Activated CD4-positive, alpha-beta T cell treated with anti-CD3 and anti-CD28 coated beads, Interleukin-2, amount 50 U/mL, for 4 hours (primary cell): ENCODE data around the gene LRFN2.

Source experiments
- DNase-seq, 2 experiments: peaks; one replicate each; pipeline ENCODE4 v3.0.0-alpha.2; 2020

Gene LRFN2

DNA sequence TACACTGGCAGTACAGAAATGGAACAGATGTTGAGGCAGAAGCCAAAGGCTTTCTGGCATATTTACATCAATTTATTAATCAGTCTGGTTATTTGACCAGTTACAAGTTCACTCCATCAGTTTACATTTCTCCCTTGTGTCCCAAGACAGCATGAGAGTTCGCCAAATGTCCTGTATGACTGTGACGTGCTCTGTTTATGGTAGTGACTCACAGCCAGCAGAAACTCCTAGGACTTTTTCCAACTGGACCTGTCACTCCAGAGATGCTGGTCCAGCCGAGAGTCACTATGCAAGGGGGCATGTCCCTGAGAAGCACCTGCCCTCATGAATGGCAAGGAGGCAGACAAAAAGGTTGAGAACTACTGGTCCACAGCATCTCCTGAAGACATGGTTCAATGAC, 160.0 kb downstream of the LRFN2 start:
- no peak for DNase-seq

DNA sequence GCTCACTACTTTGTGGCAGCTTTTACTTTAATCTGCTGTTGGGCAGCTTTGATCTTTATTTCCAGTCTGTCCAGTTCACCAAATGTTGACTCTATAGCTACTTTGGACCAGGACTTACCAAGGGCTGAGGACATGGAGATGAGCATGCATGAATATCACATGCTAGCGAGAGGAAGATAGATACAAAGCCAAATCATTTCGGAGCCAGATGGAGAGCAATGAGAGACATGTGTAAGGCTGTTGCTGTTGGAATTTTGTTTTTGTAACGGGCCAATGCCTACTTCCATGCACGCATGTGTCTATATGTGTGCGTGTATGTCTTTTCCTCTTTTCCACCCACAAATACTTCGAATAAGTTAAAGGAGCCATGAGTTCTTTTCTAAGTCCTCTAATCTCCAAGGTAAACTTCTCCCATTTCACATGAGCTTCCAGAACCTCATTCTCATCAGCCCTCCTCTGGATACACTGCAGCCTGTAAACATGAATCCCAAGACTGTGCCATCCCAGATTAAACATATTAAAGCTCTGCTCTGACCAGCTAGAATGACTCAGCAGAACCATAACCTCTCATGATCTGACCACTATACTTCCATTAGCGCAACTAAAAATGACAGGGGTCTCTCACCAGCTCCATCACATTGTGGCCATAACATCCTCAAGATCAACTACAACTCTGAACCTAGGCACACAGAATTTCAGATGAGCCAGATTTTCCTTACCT, 160.7 kb downstream of the LRFN2 start:
- no peak for DNase-seq

DNA sequence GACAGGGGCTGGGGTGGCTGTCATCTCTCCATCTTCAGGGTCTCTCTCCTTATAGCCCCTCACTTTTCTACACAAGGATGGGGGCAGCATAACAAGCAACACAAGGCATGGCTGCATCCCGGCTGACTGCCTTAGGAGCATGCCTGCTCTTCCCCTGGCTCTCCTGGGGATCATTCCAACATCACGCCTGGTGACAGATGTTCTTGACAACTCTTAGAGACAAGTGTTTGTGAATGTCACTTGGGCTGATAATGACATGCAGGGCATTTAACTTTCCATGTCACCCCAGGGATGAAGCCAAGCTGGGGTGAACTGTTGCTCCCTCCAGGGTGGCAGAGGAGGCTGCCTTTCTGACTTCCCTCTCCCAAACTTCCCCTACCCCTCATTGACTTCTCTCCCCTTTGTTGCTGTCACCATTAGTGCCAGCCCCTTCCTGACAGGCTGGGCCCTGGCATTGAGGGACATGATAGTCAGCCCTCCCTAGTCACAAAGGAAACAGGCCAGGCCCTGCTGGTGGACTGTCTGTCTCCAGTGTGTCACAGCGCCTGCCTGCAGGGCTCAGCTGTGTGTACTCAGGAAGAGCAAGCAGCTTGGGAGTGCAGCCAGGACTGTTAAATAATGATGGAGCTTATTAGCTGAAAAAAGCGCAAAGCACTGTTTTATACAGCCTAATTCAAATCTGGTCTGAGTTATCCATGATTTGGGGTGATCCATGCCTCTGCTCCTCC, 161.8 kb downstream of the LRFN2 start:
- no peak for DNase-seq

GRCh38 chr6:40422046-40422445, 165.1 kb downstream of the LRFN2 start:
- DNase-seq, result no peak

DNA sequence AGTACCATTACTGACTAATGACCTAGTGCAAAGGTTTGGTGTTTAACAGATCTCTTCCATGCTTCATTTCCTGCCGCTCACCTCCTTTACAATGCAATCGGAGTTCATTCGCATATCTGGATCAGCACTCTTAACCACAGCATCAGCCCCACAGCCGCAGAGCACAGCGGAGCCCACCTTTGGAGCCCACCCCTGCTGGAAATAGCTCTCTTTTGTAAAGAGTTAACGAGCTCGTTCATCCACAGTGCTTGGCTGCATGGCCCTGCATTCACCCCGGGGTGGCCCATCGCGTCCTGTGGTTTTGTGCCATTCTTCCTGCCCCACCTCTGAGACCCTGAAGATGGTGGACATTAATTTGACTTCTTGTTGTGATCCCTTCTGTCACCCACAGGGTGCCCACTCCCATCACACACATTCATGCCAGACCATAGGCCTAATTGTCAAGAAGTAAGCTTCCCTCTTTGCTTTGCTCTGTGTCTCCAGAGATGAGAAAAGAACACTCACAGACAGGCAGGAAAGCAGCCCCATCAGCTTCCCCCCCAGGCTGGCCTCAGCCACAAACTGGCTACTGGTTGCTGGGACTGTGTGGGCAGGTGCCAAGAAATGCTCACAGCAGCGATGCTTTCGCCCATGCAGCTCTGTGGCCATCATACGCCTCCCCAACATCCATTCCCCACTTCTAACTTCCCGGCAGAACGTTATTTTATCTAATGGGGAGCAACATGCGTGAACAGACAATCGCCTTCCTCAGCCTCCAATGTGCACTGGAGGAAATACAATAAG, 167.0 kb downstream of the LRFN2 start:
- no peak for DNase-seq

DNA sequence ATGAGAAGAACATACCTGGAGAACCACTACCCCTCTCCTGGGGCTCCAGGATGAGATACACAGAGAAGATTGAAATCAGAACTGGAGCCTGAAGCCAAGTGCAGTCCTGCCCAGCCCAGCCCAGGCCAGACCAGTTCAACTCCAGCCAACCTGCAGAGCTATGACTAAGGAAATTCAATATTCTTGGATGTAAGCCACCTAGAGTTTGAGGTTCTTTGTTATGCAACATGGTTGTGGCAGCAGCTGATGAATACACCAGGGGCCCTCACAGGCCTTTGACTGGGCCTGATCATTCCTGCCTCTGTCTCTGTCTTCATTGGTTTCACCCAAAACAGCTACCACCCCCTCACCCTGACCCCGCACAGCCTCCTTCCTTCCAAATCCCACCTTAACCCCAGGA, 167.8 kb downstream of the LRFN2 start:
- DNase-seq, result no peak

DNA sequence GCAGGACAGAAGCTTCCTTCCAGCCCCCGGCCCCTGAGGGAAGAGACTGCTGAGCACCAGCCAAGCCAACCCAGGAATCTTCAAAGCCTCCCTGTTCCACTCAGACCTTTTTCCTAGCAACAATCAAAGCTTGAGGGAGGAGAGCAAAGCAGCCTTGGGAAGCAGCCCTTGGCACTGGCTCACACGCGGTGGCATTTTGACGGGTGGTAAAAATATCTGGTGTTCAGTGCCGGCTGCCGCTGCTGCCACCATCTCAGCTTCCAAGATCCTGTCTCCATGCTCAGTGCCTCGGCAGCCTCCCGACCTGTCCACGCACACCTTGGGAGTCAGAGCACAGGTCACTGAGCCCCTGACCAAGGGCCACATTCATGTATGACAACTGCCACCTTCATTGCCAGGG, 170.1 kb downstream of the LRFN2 start:
- DNase-seq, result no peak

- DNase-seq, result no peak
These were observed 172.5 kb downstream of the LRFN2 start for GRCh38 chr6:40414617-40415016.

GRCh38 chr6:40413239-40413638, 173.9 kb downstream of the LRFN2 start:
- no peak for DNase-seq

GRCh38 chr6:40411881-40412280, 175.3 kb downstream of the LRFN2 start:
- DNase-seq, result no peak

DNA sequence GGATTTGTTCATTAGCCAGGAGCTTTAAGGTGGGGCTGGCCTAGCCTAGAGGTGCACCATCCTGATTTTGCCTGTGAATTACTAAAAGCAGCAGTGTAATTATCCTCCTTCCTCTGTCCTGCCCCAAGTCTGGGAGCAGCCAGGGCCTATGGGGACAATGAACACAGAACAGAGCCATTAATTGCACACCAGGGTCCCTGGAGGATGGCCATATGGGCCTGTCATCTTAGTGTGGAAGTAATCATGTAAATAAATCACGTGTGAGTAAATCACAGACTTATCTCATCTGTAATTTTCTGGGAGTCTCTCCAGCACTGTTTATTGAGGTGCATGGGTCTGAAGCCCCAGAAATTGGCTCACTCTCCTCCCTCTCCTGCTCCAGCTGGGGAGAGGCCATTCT, 176.3 kb downstream of the LRFN2 start:
- DNase-seq, result no peak

DNA sequence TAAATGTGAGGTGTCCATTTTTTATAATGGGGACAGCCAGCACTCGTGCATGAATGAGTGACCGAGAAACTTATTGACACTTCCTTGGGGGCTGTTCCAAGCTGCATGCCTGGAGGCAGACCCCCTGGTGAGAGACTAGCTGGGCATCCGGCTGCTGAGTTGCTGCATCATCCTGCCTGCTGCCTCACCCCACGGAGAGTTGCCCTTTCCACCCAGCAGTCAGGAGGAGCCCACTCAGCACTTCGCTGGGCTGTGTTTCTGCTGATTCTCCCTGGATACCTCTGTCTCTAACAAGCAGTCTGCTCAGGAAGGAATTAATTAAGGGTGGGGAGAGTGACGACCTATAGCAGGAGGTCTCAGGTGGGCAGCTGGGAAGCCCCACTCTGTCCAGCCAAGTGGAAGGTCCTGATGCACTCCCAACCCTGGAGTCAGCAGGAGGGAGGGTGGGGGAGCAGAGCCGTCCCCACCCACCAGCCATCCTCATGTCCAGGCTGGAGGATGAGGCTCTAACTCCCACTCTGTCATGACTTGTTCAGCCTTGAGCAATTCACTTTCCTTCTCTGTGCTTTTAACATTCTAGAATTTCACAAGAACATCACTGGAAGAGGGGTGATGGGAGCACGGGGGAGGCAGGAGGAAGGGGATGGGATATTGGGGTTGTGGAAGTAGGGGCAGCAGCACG, 177.3 kb downstream of the LRFN2 start:
- DNase-seq, result no peak

DNA sequence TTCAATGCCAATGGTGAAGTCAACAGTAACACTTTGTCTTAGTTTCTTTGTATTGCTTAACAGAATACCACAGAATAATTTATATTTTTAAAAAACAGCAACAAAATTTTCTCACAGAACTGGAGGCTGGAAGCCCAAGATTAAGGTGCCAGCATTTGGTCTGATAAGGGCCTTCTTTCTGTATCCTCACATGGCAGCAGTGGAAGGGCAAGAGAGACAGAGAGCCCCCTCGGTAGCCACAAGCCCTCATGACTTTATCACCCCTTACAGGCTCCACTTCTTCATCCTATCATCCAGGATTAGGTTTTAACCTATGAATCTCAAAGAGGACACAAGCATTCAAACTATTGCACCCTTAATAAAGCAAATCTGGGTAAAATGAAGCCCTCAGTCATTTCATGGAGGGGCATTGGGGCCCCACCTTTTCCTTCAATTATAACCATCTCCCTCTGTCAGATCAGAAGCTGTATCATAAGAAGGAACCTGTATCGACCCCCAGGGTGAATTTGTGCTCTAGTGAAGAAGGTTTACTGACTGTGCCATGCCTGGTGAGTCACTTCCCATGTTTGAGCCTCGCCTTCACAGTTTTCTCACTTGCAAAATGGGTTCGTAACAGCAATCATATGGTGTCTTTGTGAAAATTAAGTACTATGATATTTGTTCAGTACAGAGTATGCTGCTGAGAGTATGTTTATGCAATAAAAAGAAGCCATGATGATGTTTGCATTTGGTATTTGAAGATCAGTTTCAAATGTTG, 178.2 kb downstream of the LRFN2 start:
- no peak for DNase-seq

- DNase-seq, result no peak
These were observed 179.9 kb downstream of the LRFN2 start for GRCh38 chr6:40407239-40407638.

GRCh38 chr6:40406175-40406574, 181.0 kb downstream of the LRFN2 start:
- no peak for DNase-seq

GRCh38 chr6:40400738-40401137, 186.4 kb downstream of the LRFN2 start:
- DNase-seq, result no peak

- DNase-seq, result no peak
These were observed 187.2 kb downstream of the LRFN2 start for GRCh38 chr6:40399888-40400457.

DNA sequence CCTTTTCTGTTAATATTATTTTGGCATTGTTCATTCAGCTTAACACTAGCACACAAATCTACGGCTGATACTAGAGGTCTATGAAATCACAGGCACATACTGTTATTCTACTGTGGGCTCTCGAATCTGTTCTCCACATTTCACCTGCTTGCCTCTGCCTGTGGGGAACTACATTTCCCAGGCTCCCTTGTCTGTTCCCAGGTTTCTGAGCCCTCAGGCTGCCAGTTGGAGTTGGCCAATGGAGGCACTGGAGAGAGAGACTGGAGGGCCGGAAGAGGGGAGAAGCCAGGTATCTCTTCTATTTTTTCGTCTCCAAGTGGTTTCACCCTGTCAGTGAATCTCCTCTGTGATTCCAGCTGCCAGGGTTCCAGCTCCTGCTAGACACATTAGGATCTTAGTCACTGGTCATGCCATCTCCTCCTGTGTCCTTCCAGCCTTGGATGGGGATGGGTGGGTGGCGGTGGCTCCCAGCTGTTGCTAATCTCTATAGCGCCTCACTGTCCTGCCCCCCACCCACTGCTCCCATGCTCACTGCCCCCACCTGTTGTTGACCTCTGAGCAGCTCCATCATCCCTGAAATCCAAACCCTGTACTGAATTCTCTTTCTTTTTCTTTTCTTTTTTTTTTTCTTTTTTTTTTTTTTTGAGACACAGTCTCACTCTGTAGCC, 188.2 kb downstream of the LRFN2 start:
- DNase-seq, result no peak

DNA sequence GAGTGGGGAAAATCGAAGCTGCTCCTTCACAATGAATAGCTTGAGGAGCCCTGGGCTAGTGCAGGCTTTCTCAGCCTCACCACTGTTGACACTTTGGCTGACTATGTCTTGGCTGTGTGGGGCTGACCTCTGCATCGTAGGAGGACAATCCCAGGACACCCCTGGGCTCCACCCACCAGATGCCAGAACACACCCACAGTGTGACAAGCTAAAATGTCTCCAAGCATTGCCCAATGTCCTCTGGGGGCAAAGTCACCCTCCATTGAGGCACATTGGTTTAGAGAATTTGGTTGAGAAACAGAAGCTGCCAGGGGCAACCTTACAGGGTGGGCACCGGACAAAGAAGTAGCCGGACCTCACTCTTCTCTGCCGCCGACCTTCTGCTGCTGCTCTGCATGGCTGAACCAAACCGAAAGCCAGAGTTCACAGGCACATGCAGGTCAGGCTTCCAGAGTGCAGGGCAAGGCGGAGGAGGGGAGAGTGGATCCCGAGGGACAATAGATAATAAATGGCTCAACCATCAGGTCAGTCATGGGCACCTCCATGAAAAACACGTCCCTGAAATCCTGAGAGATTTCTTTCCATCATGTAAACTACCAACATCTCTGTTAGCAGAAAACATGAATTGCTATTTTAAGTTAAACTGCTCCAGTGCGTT, 189.0 kb downstream of the LRFN2 start:
- no peak for DNase-seq

DNA sequence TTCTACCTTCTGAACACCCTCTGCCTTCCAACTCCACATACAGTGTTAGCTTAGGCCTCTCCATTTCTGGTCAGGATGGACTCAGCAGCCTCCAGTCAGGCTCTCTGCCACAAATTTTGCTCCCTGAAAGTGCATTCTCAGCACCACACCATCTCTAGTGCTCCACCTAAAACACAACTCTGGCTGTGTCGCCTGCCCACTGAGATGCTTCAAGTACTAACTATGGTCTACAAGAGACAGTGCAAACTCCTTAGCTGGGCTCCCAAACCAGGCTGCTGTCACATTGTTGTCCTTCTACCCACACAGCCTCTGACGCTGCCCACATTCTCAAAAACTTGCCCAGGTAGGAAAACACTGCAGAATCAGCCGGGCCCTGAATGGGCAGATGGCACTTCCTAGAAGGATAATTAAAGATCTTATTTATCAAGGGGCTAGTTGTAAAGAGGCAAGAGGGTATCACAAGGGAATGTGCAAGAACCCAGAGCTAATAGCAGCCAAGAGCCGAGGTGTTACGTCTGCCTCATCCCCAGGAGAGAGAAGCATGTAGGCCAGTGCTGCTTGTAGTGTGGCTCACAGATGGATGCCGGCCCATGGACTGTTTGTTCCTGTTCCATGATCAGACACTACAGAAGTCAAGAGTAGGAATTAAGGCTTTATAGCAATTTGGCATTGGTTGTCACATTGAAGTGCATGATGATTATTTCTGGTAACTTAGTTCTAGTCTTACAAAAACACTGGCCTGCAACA, 189.7 kb downstream of the LRFN2 start:
- no peak for DNase-seq
